IPS-20b (cell line): ENCODE measurements around the gene MARVELD1.

Experiments used
- H3K27ac ChIP-seq: one replicate; pipeline ENCODE4 v1.5.1; 2013; ENCODE audit warnings: low read length
- H3K27me3 ChIP-seq: 2 replicates; pipeline ENCODE4 v1.6.1; 2013; ENCODE audit warnings: mild to moderate bottlenecking, low read length, inconsistent platforms; ENCODE audit not compliant: insufficient read depth
- H3K36me3 ChIP-seq: 2 replicates; pipeline ENCODE4 v1.6.1; 2013; ENCODE audit warnings: low read depth, mild to moderate bottlenecking, inconsistent platforms, low read length, moderate library complexity; ENCODE audit not compliant: insufficient read depth
- H3K4me1 ChIP-seq: 2 replicates; pipeline ENCODE4 v1.6.1; 2013; ENCODE audit warnings: mild to moderate bottlenecking, control low read depth, inconsistent platforms, low read length, moderate library complexity; ENCODE audit not compliant: insufficient read depth
- H3K4me3 ChIP-seq: 2 replicates; pipeline ENCODE4 v1.5.1; 2013; ENCODE audit warnings: mild to moderate bottlenecking, low read length, inconsistent platforms
- H3K9ac ChIP-seq: 2 replicates; pipeline ENCODE4 v1.6.1; 2013; ENCODE audit warnings: low read depth, mild to moderate bottlenecking, inconsistent platforms, low read length, moderate library complexity
- H3K9me3 ChIP-seq: 2 replicates; pipeline ENCODE4 v1.6.1; 2013; ENCODE audit warnings: mild to moderate bottlenecking, low read depth, low read length, inconsistent platforms; ENCODE audit not compliant: insufficient read depth

The MARVELD1 gene

GRCh38 chr10:97748116-97748515, 34.6 kb downstream of the MARVELD1 start:
- H3K9ac ChIP-seq: no peak overlapping the region
- no peak overlapping the region for H3K4me3 ChIP-seq
- peaks cover 95% of the 10 kb centered on the region for H3K36me3 ChIP-seq
- no peaks in the 10 kb centered on the region for H3K9me3 ChIP-seq
- no peaks in the 10 kb centered on the region for H3K4me1 ChIP-seq
- H3K27me3 ChIP-seq: no peaks in the 10 kb centered on the region
- H3K27ac ChIP-seq: no peak overlapping the region

GRCh38 chr10:97752956-97753355, 39.4 kb downstream of the MARVELD1 start:
- Histone ChIP-seq H3K27me3 (no peaks in the 10 kb centered on the region), H3K9me3 (no peaks in the 10 kb centered on the region), H3K4me1 (no peaks in the 10 kb centered on the region), H3K36me3 (peaks cover 97% of the 10 kb centered on the region), H3K4me3 (no peak overlapping the region), H3K27ac (no peak overlapping the region), H3K9ac (no peak overlapping the region)

DNA sequence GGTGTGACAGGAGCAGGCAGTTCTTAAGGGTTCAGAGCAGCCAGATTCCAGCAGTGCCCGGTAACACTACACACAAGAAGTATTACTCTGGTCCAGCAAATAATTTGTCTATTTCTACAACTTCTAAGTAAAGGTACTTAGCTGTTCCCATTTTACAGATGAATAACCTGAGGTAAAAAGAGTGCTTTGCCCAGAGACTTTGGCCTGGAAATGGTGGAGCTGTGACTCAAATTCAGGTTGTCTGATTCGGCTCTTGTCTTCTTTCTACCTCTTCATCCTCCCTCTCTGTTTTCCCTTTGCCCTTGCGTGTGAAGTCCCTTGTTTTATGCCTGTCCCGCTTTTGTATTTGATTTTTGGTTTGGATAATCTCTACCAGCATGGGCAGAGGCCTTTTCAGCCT, 41.2 kb downstream of the MARVELD1 start:
- Histone ChIP-seq H3K4me3 (no peak overlapping the region), H3K9me3 (no peaks in the 10 kb centered on the region), H3K27ac (no peak overlapping the region), H3K4me1 (no peaks in the 10 kb centered on the region), H3K36me3 (peaks cover 88% of the 10 kb centered on the region), H3K27me3 (no peaks in the 10 kb centered on the region), H3K9ac (no peak overlapping the region)

DNA sequence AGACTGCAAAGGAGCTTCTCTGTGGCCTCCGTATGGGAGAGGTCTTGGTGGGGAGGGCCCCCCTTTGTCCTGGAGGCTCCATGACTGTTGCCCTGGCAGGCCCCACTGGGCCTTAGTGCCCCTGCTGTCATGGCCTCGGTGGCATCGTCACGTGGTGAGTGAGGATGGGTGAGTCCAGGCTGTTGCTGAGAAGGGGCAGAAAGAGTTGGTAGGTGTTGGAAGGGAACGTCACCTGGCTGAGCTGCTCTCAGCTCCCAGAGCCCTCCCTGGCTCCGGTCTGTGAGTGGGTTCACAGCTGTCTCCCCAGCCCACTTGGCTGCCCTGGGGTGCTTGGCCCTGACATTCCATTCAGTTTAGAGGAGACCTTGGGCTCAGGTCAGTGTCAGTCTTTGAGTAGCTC, 42.2 kb downstream of the MARVELD1 start:
- Histone ChIP-seq H3K4me3 (no peak overlapping the region), H3K9ac (no peak overlapping the region), H3K27me3 (no peaks in the 10 kb centered on the region), H3K4me1 (no peaks in the 10 kb centered on the region), H3K36me3 (peaks cover 85% of the 10 kb centered on the region), H3K9me3 (no peaks in the 10 kb centered on the region), H3K27ac (no peak overlapping the region)

DNA sequence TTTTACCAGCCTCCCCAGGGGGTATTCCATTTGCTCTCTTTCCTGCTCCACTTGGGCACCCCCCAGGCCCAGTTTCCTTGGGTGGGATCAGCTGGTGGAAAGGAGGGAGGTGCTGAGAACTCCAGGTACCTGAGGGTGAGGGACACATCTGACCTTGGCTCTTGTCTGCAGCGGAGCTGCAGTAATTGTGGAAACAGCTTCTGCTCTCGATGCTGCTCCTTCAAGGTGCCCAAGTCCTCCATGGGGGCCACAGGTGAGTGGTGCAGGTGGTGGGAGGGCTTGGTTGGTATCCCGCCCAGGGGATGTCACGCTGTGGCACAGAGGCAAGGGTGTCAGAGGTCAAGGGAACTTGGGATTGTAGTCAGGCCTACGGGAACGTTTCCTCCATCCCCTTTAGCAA, 43.9 kb downstream of the MARVELD1 start:
- no peak overlapping the region for H3K27ac ChIP-seq
- no peak overlapping the region for H3K9ac ChIP-seq
- no peaks in the 10 kb centered on the region for H3K27me3 ChIP-seq
- no peaks in the 10 kb centered on the region; the same call in 1 of the 2 replicates for H3K4me1 ChIP-seq
- no peak overlapping the region for H3K4me3 ChIP-seq
- peaks cover 73% of the 10 kb centered on the region for H3K36me3 ChIP-seq
- H3K9me3 ChIP-seq: no peaks in the 10 kb centered on the region

GRCh38 chr10:97759158-97759887, 45.8 kb downstream of the MARVELD1 start:
- H3K4me1 ChIP-seq: peaks cover 8% of the 10 kb centered on the region; the same call in 1 of the 2 replicates
- no peak overlapping the region for H3K27ac ChIP-seq
- H3K9ac ChIP-seq: no peak overlapping the region
- H3K4me3 ChIP-seq: no peak overlapping the region
- H3K36me3 ChIP-seq: peaks cover 56% of the 10 kb centered on the region
- H3K9me3 ChIP-seq: no peaks in the 10 kb centered on the region
- H3K27me3 ChIP-seq: no peaks in the 10 kb centered on the region

- H3K27ac ChIP-seq: no peak overlapping the region
- no peaks in the 10 kb centered on the region for H3K27me3 ChIP-seq
- H3K9me3 ChIP-seq: no peaks in the 10 kb centered on the region
- peaks cover 8% of the 10 kb centered on the region; the same call in 1 of the 2 replicates for H3K4me1 ChIP-seq
- no peak overlapping the region for H3K9ac ChIP-seq
- H3K4me3 ChIP-seq: no peak overlapping the region
- H3K36me3 ChIP-seq: peaks cover 50% of the 10 kb centered on the region
Measured at GRCh38 chr10:97759946-97760345, 46.4 kb downstream of the MARVELD1 start.

DNA sequence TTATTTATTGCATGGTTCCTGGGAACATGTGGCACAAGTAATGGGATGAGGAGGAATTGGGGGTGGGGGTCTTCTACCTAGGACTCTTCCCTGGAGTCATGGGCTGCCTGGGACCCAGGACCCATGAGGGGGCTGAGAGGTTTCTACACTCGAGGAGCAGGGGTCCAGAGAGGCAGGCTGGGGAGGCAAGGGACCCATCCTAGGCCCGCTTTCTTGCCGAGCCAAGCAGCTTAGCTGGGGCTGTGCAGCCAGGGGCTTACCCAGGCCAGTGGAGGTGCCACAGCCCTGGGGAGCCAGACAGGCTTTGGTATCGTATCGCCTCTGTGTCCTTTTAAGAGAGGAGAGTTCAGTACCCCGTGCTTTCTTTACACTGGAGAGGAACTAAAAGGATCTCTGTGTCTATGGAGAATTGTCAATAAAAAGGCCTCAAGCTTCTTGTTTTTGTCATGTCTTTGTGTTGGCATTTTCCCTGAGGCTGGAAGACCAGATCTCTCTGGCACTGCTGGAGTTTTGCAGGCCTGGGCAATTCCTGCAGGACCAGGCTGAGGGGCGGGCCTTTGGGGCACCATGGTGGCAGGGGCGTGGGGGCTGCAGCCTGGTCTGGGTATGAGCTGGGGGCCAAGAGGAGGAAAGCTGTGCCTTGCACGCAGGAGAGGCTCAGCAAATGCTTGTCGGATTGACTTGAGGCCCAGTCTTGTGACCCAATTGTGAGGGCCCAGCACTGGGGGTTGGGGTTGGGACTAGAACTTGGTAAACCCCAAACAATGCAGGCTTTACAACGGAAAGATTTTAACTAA, 47.1 kb downstream of the MARVELD1 start:
- H3K4me3 ChIP-seq: no peak overlapping the region
- peaks cover 8% of the 10 kb centered on the region; the same call in 1 of the 2 replicates for H3K4me1 ChIP-seq
- no peaks in the 10 kb centered on the region for H3K27me3 ChIP-seq
- H3K36me3 ChIP-seq: peaks cover 43% of the 10 kb centered on the region
- H3K9ac ChIP-seq: no peak overlapping the region; the same call in 1 of the 2 replicates
- H3K9me3 ChIP-seq: no peaks in the 10 kb centered on the region
- H3K27ac ChIP-seq: no peak overlapping the region

DNA sequence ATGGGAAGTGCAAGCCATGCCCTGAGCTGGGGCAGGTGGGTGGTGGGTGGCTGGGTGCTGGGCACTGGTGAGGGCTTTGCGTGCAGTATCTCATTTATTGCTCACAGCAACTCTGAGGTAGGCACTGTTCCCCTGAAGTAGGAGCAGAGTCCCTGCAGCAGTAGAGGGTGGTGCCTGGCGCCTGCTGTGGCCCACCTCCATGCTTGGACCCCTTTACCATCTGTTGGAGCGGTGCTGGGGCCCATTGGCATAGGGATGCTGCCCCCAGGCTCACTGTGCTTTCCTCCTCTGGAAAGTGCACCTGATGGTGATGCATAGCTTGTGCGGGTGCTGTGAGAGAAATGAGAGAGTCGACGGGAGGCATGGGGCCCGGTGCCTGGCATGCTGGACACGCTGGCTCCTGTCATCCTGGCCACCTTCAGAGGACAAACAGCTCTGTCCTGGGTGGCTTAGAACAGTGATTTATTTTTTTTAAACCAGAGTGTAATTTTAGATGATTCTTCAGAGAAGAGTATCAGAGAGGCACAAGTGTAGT, 47.9 kb downstream of the MARVELD1 start:
- Histone ChIP-seq H3K27ac (no peak overlapping the region), H3K36me3 (peaks cover 36% of the 10 kb centered on the region), H3K9me3 (no peaks in the 10 kb centered on the region), H3K9ac (no peak overlapping the region), H3K27me3 (no peaks in the 10 kb centered on the region), H3K4me1 (peaks cover 8% of the 10 kb centered on the region; the same call in 1 of the 2 replicates), H3K4me3 (no peak overlapping the region)

DNA sequence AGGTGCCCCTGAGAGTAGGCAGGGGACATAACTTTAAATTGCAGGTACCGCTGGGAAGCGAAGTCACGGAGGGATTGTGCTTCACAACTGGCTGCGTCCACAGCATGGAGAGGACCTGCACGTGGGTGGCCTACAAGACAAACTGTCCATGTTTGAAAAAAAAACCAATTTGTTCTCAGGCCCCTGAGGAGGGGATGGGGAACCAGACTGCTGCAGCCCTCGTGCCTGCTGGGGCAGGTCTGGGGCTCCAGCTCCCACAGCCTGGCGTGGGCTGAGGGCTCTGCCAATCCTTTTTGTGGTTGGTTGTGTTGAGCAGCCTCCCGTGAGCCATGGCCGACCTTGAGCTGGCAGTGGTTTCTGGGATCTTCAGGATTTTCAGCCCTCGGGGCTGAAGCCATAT, 48.5 kb downstream of the MARVELD1 start:
- Histone ChIP-seq H3K4me3 (no peak overlapping the region), H3K9me3 (no peaks in the 10 kb centered on the region), H3K9ac (no peak overlapping the region), H3K27me3 (no peaks in the 10 kb centered on the region), H3K27ac (no peak overlapping the region), H3K36me3 (peaks cover 29% of the 10 kb centered on the region), H3K4me1 (peaks cover 8% of the 10 kb centered on the region; the same call in 1 of the 2 replicates)

DNA sequence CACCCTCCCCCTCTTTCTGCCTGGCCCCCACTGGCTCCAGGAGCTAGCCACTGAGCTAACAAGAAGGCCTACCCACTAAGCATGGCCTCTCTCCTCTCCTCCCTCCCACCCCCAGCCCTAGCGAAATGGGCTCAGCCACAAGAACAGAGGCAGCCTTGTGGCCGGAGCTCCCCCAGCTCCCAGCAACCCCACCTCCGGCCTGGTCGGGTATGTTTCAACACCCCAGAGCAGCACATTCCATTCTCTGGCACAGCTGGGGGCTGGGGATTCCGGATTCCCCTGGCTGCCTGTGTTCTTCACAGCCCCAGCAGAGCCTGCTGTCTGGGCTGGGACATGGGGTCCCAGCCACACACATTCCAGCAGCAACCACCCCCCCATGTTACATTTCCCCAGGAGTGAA, 49.3 kb downstream of the MARVELD1 start:
- peaks cover 8% of the 10 kb centered on the region; the same call in 1 of the 2 replicates for H3K4me1 ChIP-seq
- H3K27ac ChIP-seq: no peak overlapping the region
- peaks cover 1% of the 10 kb centered on the region; the same call in 1 of the 2 replicates for H3K27me3 ChIP-seq
- peaks cover 21% of the 10 kb centered on the region for H3K36me3 ChIP-seq
- H3K4me3 ChIP-seq: no peak overlapping the region
- H3K9me3 ChIP-seq: no peaks in the 10 kb centered on the region
- no peak overlapping the region for H3K9ac ChIP-seq
